NT2/D1 (cell line): Measurements from ENCODE around the gene PKP4.

Source experiments
- YY1 ChIP-seq: IDR thresholded peaks from 2 replicates; pipeline ENCODE4 v1.6.1; 2011; ENCODE audit not compliant: insufficient read length, insufficient read depth
- ZNF274 ChIP-seq: IDR thresholded peaks from 2 replicates; pipeline ENCODE4 v1.6.1; 2011; ENCODE audit warnings: mild to moderate bottlenecking, low read depth, low read length

DNA sequence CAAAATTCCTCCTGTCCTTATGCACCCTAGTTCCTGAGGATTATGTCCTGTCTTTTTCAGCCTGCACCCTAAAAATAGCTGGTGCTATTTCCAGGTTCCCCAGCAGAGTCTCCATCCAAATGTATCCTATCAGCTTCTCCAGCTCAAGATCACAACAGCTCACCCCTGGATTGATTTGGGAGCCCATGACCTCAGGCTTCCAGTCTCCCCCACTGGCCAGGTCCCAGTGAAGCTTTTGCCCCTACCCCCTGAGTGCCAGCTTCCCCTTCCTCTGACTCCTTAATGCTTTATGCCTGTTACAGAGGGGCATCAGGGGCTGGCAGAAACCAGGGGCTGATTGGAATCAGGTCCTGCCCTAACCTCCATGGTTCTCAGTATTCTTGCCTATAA lies 261.4 kb downstream of the PKP4 start:
- no peak for TF ChIP-seq ZNF274
- TF ChIP-seq YY1 = no peak
